Right lung (tissue), 5 donors: ENCODE measurements around the gene TBCE. TPM values are rescaled to one million over a fixed set of nuclear protein-coding genes. Genes with fewer than 3 reads are reported as not detected.

ENCODE experiments used
- polyA plus RNA-seq, 5 donors: library from polyadenylated mRNA; unstranded; fragments of 120-200 nt; gene quantifications; one replicate each; pipeline versions ENCODE4 v1.2.1 to v1.2.3, GENCODE V29; 2013; ENCODE audit warnings: inconsistent platforms in 1 of 5, low replicate concordance in 1 of 5; ENCODE audit not compliant: insufficient read length in 5 of 5, insufficient read depth in 1 of 5

TBCE gene
- polyA plus RNA-seq, 5 donors, result 49.0 to 65.1 (median 55.2) TPM

Other genes with a start within 250 kb of the TBCE start
- 100 to 1,000 TPM; 160 to 195 (median 194) TPM for gene TOMM20, start 238.6 kb upstream of the TBCE start, polyA plus RNA-seq
- 10 to 100 TPM; 64.5 to 81.8 (median 73.8) TPM for gene RBM34, start 206.2 kb upstream of the TBCE start, polyA plus RNA-seq
- 10 to 100 TPM; 30.8 to 56.4 (median 53.5) TPM for gene ARID4B, start 39.2 kb upstream of the TBCE start, polyA plus RNA-seq
- 10 to 100 TPM; 43.7 to 58.9 (median 51.0) TPM for gene GGPS1, start 38.9 kb upstream of the TBCE start, polyA plus RNA-seq
- gene B3GALNT2, start 137.0 kb downstream of the TBCE start, polyA plus RNA-seq, result 10 to 100 TPM; 16.2 to 30.1 (median 24.0) TPM